GM23248 (cell line): Measurements from ENCODE around the gene THADA.

Experiments
- EZH2 ChIP-seq: fragments of 200-600 bp; sonication (generic); IDR thresholded peaks from 2 replicates; pipeline ENCODE4 v1.6.1; 2018; ENCODE audit warnings: antibody characterized with exemption, mild to moderate bottlenecking; ENCODE audit not compliant: insufficient read depth, poor library complexity, severe bottlenecking
- EZH2phosphoT487 ChIP-seq: fragments of 200-600 bp; sonication (generic); IDR thresholded peaks from 2 replicates; pipeline ENCODE4 v1.6.1; 2018; ENCODE audit warnings: antibody characterized with exemption, moderate library complexity, mild to moderate bottlenecking, low read depth; ENCODE audit not compliant: insufficient read depth

DNA sequence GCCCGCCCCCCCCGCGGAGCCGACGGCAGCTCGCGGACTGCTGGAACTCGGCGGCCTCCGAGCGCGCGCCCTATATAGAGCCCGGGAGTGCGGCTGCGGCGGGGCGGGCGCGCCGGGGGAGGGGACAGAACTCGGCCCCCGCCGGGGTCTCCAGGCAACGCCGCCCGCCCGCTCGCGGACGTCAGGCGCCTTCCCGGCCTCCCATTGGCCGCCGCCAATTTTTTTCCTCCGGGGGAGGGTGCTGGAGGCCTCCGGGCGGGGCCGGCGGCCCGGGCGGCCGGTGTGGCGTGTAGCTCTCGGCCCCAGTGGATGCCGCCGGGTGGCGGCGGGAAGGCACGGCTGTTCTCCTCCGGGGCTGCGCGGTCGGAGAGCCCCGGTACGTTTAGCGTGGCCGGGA is 369.3 kb downstream of the THADA start, which contains the start of gene ZFP36L2:
- TF ChIP-seq EZH2 (no peak), EZH2phosphoT487 (no peak)
